NCI-H146 treated with DMSO at 0.1 percent for 48 hours (cell line): ENCODE data around the gene ARHGAP29.

Source experiments
- DNase-seq: peaks from one replicate; lab custom pipeline; 2025; ENCODE audit not compliant: unreplicated experiment; lab: John Stamatoyannopoulos, UW

ARHGAP29 gene

GRCh38 chr1:94236630-94237290 lies 624 bp downstream of the ARHGAP29 start:
- no peak for DNase-seq

DNA sequence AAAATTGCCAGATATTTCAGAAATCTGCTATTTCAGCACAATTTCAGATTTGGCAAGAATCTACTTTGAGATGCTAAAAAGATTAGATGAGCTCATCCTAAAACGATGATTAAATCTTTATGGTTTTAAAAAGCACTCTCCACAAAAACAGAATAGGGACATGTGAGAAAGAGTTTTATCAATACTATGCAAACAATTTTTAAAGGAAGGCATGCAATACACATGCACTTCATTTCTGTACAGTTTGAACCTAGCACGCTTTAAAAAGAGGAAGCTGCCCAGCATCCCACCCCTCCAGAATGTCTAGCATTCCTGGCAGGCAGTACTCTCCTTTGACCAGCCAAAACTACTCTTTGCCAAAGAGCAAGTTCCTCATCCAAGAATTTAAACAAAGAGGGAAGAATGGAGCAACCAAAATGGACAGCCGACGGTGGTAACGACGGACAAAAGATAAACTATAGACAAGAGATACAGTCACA lies 1.3 kb downstream of the ARHGAP29 start:
- DNase-seq, result no peak

DNA sequence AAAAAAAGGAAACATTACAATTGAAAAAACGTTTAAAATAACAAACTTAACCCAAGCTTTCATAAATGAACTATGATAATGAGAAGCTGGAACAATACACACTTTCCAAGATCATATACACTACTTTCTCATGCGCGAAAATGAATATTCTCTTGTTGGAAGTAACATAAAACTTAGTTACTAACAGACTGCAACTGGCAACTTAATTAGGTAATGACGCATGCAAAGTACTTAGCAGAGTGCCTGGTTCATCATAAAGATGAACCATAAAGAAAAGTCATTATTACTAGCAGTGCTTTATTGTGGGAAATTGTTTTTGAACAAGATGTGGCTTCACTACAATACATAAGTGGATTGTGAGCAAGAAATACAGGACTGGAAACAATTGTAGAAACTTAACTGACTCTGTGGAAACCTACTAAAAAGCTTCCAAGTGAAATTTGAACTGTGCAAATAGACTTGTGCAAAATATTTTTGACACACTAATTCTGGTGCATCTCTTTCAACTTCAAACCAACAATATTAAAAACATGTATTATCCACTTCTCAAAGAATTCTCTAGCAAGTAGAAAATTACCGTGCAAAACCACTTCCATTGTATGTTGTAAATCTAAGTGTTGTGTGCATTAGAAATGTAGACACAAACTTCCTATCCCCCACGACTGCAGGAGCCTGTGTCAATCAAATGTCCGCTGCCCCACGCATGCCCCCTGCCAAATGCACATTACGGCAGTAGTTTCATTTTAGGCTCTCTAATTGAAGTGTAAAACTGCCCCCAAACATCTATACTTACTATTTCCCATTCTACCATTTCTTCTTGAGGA lies 2.0 kb downstream of the ARHGAP29 start:
- no peak for DNase-seq

DNA sequence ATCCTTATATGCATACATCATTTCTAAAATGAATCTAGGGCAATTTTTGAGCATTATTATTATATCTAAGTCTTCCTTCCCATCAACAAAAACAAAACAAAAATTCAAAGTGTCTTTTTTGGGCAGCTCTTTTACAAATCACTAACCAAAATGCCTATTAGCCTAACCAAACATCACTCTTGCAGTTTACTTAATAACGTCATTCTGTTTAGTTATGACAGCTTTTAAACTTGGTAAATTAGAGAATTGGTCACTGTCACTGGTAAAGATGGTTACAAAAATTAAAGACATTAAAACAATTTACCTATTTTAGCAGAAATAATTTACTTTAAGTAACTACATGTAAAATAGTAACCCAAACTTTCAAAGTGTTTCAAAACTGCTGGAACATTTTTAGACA lies 2.8 kb downstream of the ARHGAP29 start:
- no peak for DNase-seq

GRCh38 chr1:94231746-94232145 lies 5.6 kb downstream of the ARHGAP29 start:
- no peak for DNase-seq

DNA sequence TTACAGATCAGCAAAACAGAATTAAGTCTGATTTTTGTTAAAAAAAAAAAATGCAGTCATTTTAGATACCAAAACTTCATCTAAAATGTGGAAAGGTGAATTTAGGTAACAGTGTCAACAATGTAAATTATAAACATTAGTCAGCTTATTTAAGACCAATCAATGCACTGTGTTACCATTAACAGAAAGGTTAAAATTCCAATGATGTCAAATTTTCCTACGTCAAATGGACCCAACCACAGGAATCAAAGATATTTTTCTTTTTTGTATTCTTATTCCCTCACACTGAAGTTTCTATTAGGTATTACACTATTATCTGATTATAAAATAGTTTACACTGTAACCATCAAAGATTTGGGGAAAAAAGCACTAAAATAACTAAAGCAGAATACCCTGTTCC lies 6.5 kb downstream of the ARHGAP29 start:
- DNase-seq, result no peak

GRCh38 chr1:94228640-94229375 lies 8.6 kb downstream of the ARHGAP29 start:
- no peak for DNase-seq

DNA sequence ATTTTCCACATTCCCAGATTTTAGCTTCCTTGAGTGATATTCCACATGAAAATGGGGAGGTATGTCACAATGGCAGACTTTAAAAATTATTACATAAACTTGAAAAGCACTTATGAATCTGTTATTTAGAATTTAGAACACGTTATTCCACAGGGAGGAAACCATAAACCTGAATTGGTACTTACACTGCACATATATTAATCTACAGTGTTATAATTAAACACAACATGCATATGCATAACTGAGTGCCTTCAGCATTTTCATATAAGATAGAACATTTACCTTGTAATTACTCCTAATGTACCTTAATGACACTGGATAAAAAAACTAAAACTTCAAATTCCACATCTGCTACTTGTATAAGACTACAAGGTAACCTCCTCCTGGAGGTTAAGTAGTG lies 9.8 kb downstream of the ARHGAP29 start:
- no peak for DNase-seq

- DNase-seq, result no peak
These were observed 11.5 kb downstream of the ARHGAP29 start for GRCh38 chr1:94225845-94226244.

DNA sequence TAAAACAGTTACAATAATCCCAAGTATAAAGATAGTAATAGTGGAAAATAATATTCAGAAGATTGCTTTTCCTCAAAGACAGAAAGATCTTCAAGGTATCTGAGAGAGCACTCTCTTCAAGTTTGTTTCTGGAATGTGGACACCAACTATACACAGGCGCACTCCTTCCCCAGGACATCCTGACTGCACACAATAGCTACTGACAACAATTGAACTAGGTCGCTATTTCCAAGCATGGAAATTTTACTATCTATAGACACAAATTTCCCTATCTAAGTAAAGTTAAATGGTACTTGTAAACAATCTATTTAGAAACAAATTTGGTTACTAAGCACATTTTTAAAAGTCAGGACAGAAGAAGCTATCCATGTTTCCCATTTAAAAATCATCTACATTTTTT lies 19.1 kb downstream of the ARHGAP29 start:
- no peak for DNase-seq

DNA sequence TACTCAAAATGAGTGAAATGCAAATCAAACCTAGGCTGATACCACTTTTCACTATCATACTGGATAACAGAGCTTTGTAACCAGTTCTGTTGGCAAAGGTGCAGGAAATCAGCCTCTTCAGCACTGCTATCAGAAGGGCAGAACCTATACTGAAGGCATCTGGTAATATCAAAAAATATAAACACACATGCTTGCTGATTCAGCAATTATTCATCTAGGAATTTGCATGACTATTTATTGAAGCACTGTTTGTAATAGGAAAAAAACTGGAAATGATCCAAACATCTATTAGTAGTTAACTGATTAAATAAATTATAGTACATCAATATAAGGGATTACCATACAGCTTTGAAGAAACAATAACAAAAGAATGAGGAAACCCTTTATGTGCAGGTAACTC lies 21.4 kb downstream of the ARHGAP29 start:
- no peak for DNase-seq

- DNase-seq, result no peak
These were observed 27.4 kb downstream of the ARHGAP29 start for GRCh38 chr1:94209982-94210381.

GRCh38 chr1:94209425-94209824 lies 28.0 kb downstream of the ARHGAP29 start:
- DNase-seq, result no peak

GRCh38 chr1:94207695-94208094 lies 29.7 kb downstream of the ARHGAP29 start:
- DNase-seq, result no peak

DNA sequence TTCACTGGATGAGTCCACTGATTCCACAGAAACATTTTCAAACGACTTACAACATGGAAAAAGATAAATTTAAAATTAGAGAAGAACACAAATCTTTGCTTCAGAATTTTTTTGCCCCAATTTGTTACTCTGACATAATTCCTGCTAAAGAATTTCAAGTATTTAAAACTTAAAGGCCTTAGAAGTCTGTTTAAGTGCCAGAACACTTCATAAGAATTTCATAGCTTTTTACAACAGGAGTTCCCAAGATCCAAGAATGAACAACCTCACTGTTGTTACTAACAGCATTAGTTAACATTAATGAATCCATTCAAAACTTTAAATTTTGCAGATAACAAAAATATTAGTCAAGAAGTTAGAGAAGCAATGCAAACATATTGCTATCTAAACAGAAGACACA lies 31.7 kb downstream of the ARHGAP29 start:
- DNase-seq, result no peak

- no peak for DNase-seq
These were observed 35.1 kb downstream of the ARHGAP29 start for GRCh38 chr1:94202241-94202640.

- DNase-seq, result no peak
These were observed 38.0 kb downstream of the ARHGAP29 start for GRCh38 chr1:94199398-94199797.

DNA sequence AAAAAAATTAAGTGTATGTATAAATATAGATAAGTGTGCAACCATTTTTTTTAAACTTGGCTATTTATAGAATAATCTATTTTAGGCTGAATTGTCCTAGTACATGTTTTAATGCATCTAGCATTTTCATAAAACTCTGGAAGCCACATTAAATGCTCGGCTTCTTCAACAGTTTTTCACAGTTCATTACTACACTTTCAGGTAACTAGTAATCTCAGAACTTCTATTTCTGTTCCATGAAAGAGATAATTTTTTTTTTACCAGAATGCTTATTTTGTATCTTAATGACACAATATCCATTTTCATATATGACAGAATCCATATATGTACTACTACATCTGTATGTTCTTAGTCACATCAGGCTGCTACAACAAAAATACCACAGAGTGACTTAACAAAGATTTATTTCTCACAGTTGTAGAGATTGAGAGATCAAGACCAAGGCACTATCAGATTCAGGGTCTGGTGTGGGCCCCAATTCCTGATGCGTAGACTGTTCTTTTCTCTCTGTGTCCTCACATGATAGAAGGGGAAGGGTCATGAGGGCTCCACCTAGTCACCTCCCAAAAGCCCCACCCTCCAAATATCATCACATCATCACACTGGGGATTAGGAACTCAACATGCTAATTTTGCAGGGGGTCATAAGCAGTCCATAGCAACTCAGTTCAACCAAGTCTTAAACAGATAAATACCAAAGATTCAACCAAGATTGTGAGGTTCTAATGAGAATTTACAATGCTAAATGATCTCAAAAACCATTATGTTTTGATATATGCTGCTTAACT lies 43.1 kb downstream of the ARHGAP29 start:
- no peak for DNase-seq

DNA sequence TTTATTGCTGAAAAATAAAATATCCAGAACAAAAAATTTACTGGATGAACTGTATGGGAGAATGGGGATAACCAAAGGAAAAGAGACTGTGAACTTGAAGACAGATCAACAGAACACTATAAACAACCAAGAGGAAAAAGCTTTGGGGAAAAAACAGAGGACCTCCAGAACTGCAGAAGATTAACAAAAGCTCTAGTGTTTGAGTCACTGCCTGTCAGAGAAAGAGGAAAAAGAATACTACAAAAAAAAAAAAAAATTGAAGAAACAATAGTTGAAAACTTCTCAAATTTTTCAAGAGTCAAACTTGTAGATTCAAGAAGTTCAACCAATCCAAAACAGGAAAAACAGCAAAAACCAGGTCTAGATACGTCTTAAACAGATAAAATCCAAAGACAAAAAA lies 44.3 kb downstream of the ARHGAP29 start:
- no peak for DNase-seq

GRCh38 chr1:94191216-94191615 lies 46.2 kb downstream of the ARHGAP29 start:
- DNase-seq, result no peak

GRCh38 chr1:94186946-94187345 lies 50.4 kb downstream of the ARHGAP29 start:
- no peak for DNase-seq
